ENCODE measurements around the gene ZNF770. TPM values are rescaled to one million over a fixed set of nuclear protein-coding genes. Genes with fewer than 3 reads are reported as not detected.

The ZNF770 gene
- total and polyA plus RNA-seq, 9 of the 15 experiments (the other 6 are each of a cell fraction or from before 2014, with no cell fraction given): 3.4 to 50.8 (median 40.3) TPM

DNA sequence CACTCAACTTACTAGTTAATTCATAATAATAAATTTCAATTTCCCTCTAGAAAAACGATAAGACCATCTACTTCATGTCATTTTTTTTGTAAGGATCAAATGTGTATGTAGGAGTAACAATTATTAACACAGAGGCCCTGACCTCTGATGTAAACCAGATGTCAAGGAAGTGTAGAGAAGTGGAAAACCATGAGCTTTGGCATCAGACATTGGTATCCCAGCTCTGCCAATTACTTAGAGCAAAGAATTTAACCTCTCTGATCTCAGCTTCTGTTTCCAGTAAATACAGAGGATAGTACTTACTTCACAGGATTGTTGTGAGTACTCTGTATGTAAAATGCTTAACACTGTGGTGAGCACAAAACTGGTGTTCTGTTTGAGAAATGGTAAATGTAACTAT, 36.1 kb downstream of the ZNF770 start:
- FAIRE-seq (no peak), DNase-seq (ENCODE audit: extremely low read depth in 1 of 4, low spot score in 3 of 4) (no peak), ATAC-seq (no peak)
- no peaks in the 10 kb centered on the region for H4K20me1 ChIP-seq (replicated peaks; ENCODE audit: control insufficient read depth, insufficient read depth, low read length)
- peaks cover 56% of the 10 kb centered on the region for H3K36me3 ChIP-seq (ENCODE audit: control insufficient read depth, insufficient read depth, low read length)
- H3K27ac ChIP-seq (ENCODE audit: extremely low read depth, low read depth, low read length): no peak overlapping the region
- no peaks in the 10 kb centered on the region for H3K9me1 ChIP-seq (ENCODE audit: control insufficient read depth, insufficient read depth, low read length)
- H3K9me3 ChIP-seq (replicated peaks; ENCODE audit: control insufficient read depth, insufficient read depth, low read depth, low read length): no peaks in the 10 kb centered on the region
- ChIA-PET CTCF (ENCODE audit: low intra/inter-chr PET ratio) (no interaction called here), POLR2A (interaction anchor here (1.5 kb wide), 1 partner anchor 14 kb away, joined by 3 read pairs; no protein-coding TSS in a partner anchor)
- TF ChIP-seq ZNF175 (CRISPR knock-in tag; IDR thresholded peaks at IDR 0.05; ENCODE audit: low read depth): no peak
- TF ChIP-seq GTF2B (IDR thresholded peaks at IDR 0.05; ENCODE audit: extremely low read depth, insufficient read length): no peak
- TF ChIP-seq TBP (optimal IDR thresholded peaks at IDR 0.05; ENCODE audit: low read depth, low read length): no peak
- TF ChIP-seq, protein P1, sequence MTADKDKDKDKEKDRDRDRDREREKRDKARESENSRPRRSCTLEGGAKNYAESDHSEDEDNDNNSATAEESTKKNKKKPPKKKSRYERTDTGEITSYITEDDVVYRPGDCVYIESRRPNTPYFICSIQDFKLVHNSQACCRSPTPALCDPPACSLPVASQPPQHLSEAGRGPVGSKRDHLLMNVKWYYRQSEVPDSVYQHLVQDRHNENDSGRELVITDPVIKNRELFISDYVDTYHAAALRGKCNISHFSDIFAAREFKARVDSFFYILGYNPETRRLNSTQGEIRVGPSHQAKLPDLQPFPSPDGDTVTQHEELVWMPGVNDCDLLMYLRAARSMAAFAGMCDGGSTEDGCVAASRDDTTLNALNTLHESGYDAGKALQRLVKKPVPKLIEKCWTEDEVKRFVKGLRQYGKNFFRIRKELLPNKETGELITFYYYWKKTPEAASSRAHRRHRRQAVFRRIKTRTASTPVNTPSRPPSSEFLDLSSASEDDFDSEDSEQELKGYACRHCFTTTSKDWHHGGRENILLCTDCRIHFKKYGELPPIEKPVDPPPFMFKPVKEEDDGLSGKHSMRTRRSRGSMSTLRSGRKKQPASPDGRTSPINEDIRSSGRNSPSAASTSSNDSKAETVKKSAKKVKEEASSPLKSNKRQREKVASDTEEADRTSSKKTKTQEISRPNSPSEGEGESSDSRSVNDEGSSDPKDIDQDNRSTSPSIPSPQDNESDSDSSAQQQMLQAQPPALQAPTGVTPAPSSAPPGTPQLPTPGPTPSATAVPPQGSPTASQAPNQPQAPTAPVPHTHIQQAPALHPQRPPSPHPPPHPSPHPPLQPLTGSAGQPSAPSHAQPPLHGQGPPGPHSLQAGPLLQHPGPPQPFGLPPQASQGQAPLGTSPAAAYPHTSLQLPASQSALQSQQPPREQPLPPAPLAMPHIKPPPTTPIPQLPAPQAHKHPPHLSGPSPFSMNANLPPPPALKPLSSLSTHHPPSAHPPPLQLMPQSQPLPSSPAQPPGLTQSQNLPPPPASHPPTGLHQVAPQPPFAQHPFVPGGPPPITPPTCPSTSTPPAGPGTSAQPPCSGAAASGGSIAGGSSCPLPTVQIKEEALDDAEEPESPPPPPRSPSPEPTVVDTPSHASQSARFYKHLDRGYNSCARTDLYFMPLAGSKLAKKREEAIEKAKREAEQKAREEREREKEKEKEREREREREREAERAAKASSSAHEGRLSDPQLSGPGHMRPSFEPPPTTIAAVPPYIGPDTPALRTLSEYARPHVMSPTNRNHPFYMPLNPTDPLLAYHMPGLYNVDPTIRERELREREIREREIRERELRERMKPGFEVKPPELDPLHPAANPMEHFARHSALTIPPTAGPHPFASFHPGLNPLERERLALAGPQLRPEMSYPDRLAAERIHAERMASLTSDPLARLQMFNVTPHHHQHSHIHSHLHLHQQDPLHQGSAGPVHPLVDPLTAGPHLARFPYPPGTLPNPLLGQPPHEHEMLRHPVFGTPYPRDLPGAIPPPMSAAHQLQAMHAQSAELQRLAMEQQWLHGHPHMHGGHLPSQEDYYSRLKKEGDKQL (CRISPR knock-in tag; IDR thresholded peaks at IDR 0.05; ENCODE audit: borderline replicate concordance): no peak
- no peak for TF ChIP-seq CBX1 (IDR thresholded peaks at IDR 0.05; ENCODE audit: low read depth)
- TF ChIP-seq CEBPB (tag; IDR thresholded peaks at IDR 0.05): no peak
- no peak for TF ChIP-seq ZNF384 (IDR thresholded peaks at IDR 0.05; ENCODE audit: low read depth, low read length)
- TF ChIP-seq MCM3 (IDR thresholded peaks at IDR 0.05): no peak
- TF ChIP-seq ZNF3 (CRISPR knock-in tag; IDR thresholded peaks at IDR 0.05): no peak
- TF ChIP-seq, protein P2, sequence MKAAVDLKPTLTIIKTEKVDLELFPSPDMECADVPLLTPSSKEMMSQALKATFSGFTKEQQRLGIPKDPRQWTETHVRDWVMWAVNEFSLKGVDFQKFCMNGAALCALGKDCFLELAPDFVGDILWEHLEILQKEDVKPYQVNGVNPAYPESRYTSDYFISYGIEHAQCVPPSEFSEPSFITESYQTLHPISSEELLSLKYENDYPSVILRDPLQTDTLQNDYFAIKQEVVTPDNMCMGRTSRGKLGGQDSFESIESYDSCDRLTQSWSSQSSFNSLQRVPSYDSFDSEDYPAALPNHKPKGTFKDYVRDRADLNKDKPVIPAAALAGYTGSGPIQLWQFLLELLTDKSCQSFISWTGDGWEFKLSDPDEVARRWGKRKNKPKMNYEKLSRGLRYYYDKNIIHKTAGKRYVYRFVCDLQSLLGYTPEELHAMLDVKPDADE (conservative IDR thresholded peaks at IDR 0.05; ENCODE audit: control insufficient read depth, low read depth, low read length): no peak
- intact Hi-C loops (cut with micrococcal nuclease): no loop called here
- H3K4me1 ChIP-seq (replicated peaks in 1 of 2; ENCODE audit: control insufficient read depth in 2 of 2, insufficient read depth in 2 of 2, low read length in 2 of 2): no peaks in the 10 kb centered on the region
- H3K4me3 ChIP-seq: no peak overlapping the region
- no peaks in the 10 kb centered on the region for H3K27me3 ChIP-seq (ENCODE audit: control insufficient read depth in 2 of 2, insufficient read depth in 2 of 2, low read length in 2 of 2)
- H3K9ac ChIP-seq (ENCODE audit: insufficient read depth in 1 of 2, low read depth in 2 of 2, low read length in 2 of 2): no peak overlapping the region
- H2AFZ ChIP-seq (ENCODE audit: low read depth, low read length): no peak overlapping the region
- no peak overlapping the region for H3K4me2 ChIP-seq (ENCODE audit: insufficient read depth, low read length)
- BruUV-seq (replicated peaks): TSS peak; percentile 23
- no peaks in the 10 kb centered on the region; the same call in none of the 3 replicates for H3K79me2 ChIP-seq (ENCODE audit: control insufficient read depth, insufficient read depth, low read length)
- in situ Hi-C loops (cut with MboI): no loop called here
- 92% methylated on average over 1 of the region's 1 CpG for WGBS (ENCODE audit: insufficient coverage, low coverage, missing lambda C conversion rate)

All from K562 (cell line).